SK-N-SH (cell line): ENCODE measurements around the gene KAT8. TPM values are rescaled to one million over a fixed set of nuclear protein-coding genes. Genes with fewer than 3 reads are reported as not detected.

Experiments used
- CTCF ChIA-PET: fragments of 300-600, 350-600 bp; formaldehyde crosslinking; extraction: SDS; loops from one replicate; lab custom pipeline; 2021; lab: Yijun Ruan, JAX
- POLR2A ChIA-PET: fragments of 350-600 bp; sonication (Branson Sonifier 250); formaldehyde crosslinking; extraction: SDS; loops from one replicate; lab custom pipeline; 2020; ENCODE audit warnings: antibody characterized with exemption, inconsistent platforms; lab: Yijun Ruan, JAX
- DNase-seq: peaks from one replicate; pipeline ENCODE4 v3.0.0; 2012
- H2AFZ ChIP-seq: fragments of 200-600 bp; sonication (generic); 2 replicates; pipeline ENCODE4 v1.8.1; 2016; ENCODE audit warnings: antibody characterized with exemption, mild to moderate bottlenecking, low read depth
- H3F3A ChIP-seq: fragments of 200-600 bp; sonication (generic); replicated peaks from 2 replicates; pipeline ENCODE3; 2016; ENCODE audit warnings: antibody characterized with exemption, mild to moderate bottlenecking; ENCODE audit not compliant: insufficient read depth
- H3K27ac ChIP-seq, 2 experiments: fragments of 200-500 bp in 1 of 2; fragments of 200-600 bp in 1 of 2; sonication (Bioruptor generic) in 1 of 2; sonication (generic), shearing (Covaris generic) in 1 of 2; 2 replicates each; pipeline versions ENCODE4 v1.5.1 to v1.6.1; 2014 to 2016; ENCODE audit warnings: low read depth in 2 of 2, inconsistent platforms in 1 of 2, low read length in 1 of 2, mild to moderate bottlenecking in 1 of 2, mixed read lengths in 1 of 2
- H3K27me3 ChIP-seq: fragments of 200-600 bp; sonication (generic), shearing (Covaris generic); 2 replicates; pipeline ENCODE4 v1.6.1; 2016; ENCODE audit warnings: mixed run types; ENCODE audit not compliant: insufficient read depth
- H3K36me3 ChIP-seq, 2 experiments: fragments of 200-500 bp in 1 of 2; fragments of 200-600 bp in 1 of 2; sonication (Bioruptor generic) in 1 of 2; sonication (generic) in 1 of 2; replicated peaks in 1 of 2; 2 replicates each; pipeline versions ENCODE3 to v1.5.1; 2014 to 2016; ENCODE audit warnings: low read length in 1 of 2, mild to moderate bottlenecking in 1 of 2; ENCODE audit not compliant: insufficient read depth in 2 of 2, control insufficient read depth in 1 of 2
- H3K4me1 ChIP-seq, 2 experiments: fragments of 200-500 bp in 1 of 2; fragments of 200-600 bp in 1 of 2; sonication (Bioruptor generic) in 1 of 2; sonication (generic), shearing (Covaris generic) in 1 of 2; 2 replicates each; pipeline versions ENCODE4 v1.5.1 to v1.6.1; 2014 to 2016; ENCODE audit warnings: low read depth in 1 of 2, low read length in 1 of 2, mixed run types in 1 of 2; ENCODE audit not compliant: insufficient read depth in 2 of 2, control insufficient read depth in 1 of 2
- H3K4me2 ChIP-seq: fragments of 200-600 bp; sonication (generic), shearing (Covaris generic); 2 replicates; pipeline ENCODE4 v1.6.1; 2017; ENCODE audit warnings: mixed run types
- H3K4me3 ChIP-seq, 2 experiments: fragments of 200-500 bp in 1 of 2; fragments of 200-600 bp in 1 of 2; sonication (Bioruptor generic) in 1 of 2; sonication (generic), shearing (Covaris generic) in 1 of 2; 2 replicates each; pipeline versions ENCODE4 v1.5.1 to v1.8.1; 2014 to 2016; ENCODE audit warnings: low read depth in 2 of 2, inconsistent platforms in 1 of 2, low read length in 1 of 2, mild to moderate bottlenecking in 1 of 2, mixed read lengths in 1 of 2, moderate library complexity in 1 of 2
- H3K79me2 ChIP-seq: fragments of 200-600 bp; sonication (generic); 2 replicates; pipeline ENCODE4 v1.8.1; 2017; ENCODE audit warnings: mild to moderate bottlenecking; ENCODE audit not compliant: insufficient read depth
- H3K9ac ChIP-seq: fragments of 200-600 bp; sonication (generic); 2 replicates; pipeline ENCODE4 v1.6.1; 2017; ENCODE audit warnings: mixed run types
- H3K9me2 ChIP-seq: fragments of 200-600 bp; sonication (generic); 2 replicates; pipeline ENCODE4 v1.6.1; 2017; ENCODE audit warnings: mixed run types
- H3K9me3 ChIP-seq: fragments of 200-600 bp; sonication (generic); 2 replicates; pipeline ENCODE4 v1.6.1; 2017; ENCODE audit warnings: mixed run types, mild to moderate bottlenecking, moderate library complexity
- H4K20me1 ChIP-seq: fragments of 200-600 bp; sonication (generic); 2 replicates; pipeline ENCODE4 v1.6.1; 2017; ENCODE audit warnings: mild to moderate bottlenecking, mixed run types; ENCODE audit not compliant: insufficient read depth
- ELF1 ChIP-seq: IDR thresholded peaks from 2 replicates; pipeline ENCODE4 v1.4.0; 2012
- EP300 ChIP-seq, 2 experiments: IDR thresholded peaks; 2 replicates each; pipeline versions ENCODE4 v1.4.0 to v1.6.1; 2012; ENCODE audit warnings: borderline replicate concordance in 1 of 2, low read depth in 1 of 2, low read length in 1 of 2
- EZH2phosphoT487 ChIP-seq: fragments of 200-600 bp; sonication (generic); IDR thresholded peaks from 2 replicates; pipeline ENCODE4 v1.6.1; 2017; ENCODE audit warnings: low read depth, mixed run types, mild to moderate bottlenecking, antibody characterized with exemption, moderate library complexity, borderline replicate concordance
- GABPA ChIP-seq: IDR thresholded peaks from 2 replicates; pipeline ENCODE4 v1.4.0; 2012; ENCODE audit warnings: low read depth, mild to moderate bottlenecking
- GATA2 ChIP-seq: sonication (generic); formaldehyde crosslinking; IDR thresholded peaks from 2 replicates; pipeline ENCODE4 v1.5.0; 2020; ENCODE audit warnings: mild to moderate bottlenecking, missing genetic modification reagents
- JUND ChIP-seq: IDR thresholded peaks from 2 replicates; pipeline ENCODE4 v1.4.0; 2012
- MXI1 ChIP-seq: IDR thresholded peaks from 2 replicates; pipeline ENCODE4 v1.6.1; 2012; ENCODE audit warnings: mild to moderate bottlenecking, low read depth, low read length, improper control_type of control experiment
- NRF1 ChIP-seq: IDR thresholded peaks from 2 replicates; pipeline ENCODE4 v1.6.1; 2012; ENCODE audit warnings: low read depth, mild to moderate bottlenecking, low read length
- POLR2AphosphoS5 ChIP-seq: IDR thresholded peaks from 2 replicates; pipeline ENCODE4 v1.6.1; 2012; ENCODE audit warnings: low read depth, low read length
- RAD21 ChIP-seq: IDR thresholded peaks from 2 replicates; pipeline ENCODE4 v1.6.1; 2012; ENCODE audit warnings: mild to moderate bottlenecking, low read length
- RFX5 ChIP-seq: IDR thresholded peaks from 2 replicates; pipeline ENCODE4 v1.6.1; 2012; ENCODE audit warnings: mild to moderate bottlenecking, improper control_type of control experiment, low read length
- RXRA ChIP-seq: IDR thresholded peaks from 2 replicates; pipeline ENCODE4 v1.4.0; 2012; ENCODE audit warnings: low read depth, mild to moderate bottlenecking, borderline replicate concordance
- SIN3A ChIP-seq: IDR thresholded peaks from 2 replicates; pipeline ENCODE4 v1.6.1; 2012; ENCODE audit warnings: low read depth, mild to moderate bottlenecking, low read length, moderate library complexity, borderline replicate concordance
- SMC3 ChIP-seq: IDR thresholded peaks from 2 replicates; pipeline ENCODE4 v1.6.1; 2012; ENCODE audit warnings: low read depth, low read length, improper control_type of control experiment
- TAF1 ChIP-seq: IDR thresholded peaks from 2 replicates; pipeline ENCODE4 v1.6.1; 2012; ENCODE audit warnings: low read depth, mild to moderate bottlenecking, low read length, moderate library complexity, borderline replicate concordance
- TEAD4 ChIP-seq: IDR thresholded peaks from 2 replicates; pipeline ENCODE4 v1.4.0; 2012; ENCODE audit warnings: mild to moderate bottlenecking, borderline replicate concordance; ENCODE audit not compliant: insufficient read depth
- WGBS: methylation state at CpG from one replicate; pipeline ENCODE4 v1.1.6; 2017; ENCODE audit warnings: low lambda C conversion rate; 5-methylcytosine and 5-hydroxymethylcytosine counted together
- polyA plus RNA-seq, 3 experiments: library from polyadenylated mRNA; depleted of rRNA; stranded (reverse); fragments of >200 nt; gene quantifications; 2 replicates each; pipeline ENCODE4 v1.2.3, GENCODE V29; 2012
- TF ChIP-seq, protein P1 (sequence below): IDR thresholded peaks from 2 replicates; pipeline ENCODE4 v1.6.1; 2012; ENCODE audit warnings: mild to moderate bottlenecking, low read depth, low read length, moderate library complexity
- TF ChIP-seq, protein P2 (sequence below): IDR thresholded peaks from 2 replicates; pipeline ENCODE4; 2012
- TF ChIP-seq, protein P3 (sequence below): IDR thresholded peaks from 2 replicates; pipeline ENCODE4 v1.4.0; 2012; ENCODE audit warnings: low read depth, borderline replicate concordance
- TF ChIP-seq, protein P4 (sequence below): IDR thresholded peaks from 2 replicates; pipeline ENCODE4 v1.4.0; 2012; ENCODE audit warnings: low read depth
- TF ChIP-seq, protein P5 (sequence below): IDR thresholded peaks from 2 replicates; pipeline ENCODE4 v1.4.0; 2012; ENCODE audit warnings: low read depth, borderline replicate concordance
- TF ChIP-seq, protein P6 (sequence below): fragments of 200-600 bp; sonication (generic); IDR thresholded peaks from 2 replicates; pipeline ENCODE4 v1.6.1; 2017; ENCODE audit warnings: antibody characterized with exemption, mild to moderate bottlenecking, moderate library complexity

The KAT8 gene
- polyA plus RNA-seq, 1 of the 3 experiments (the other 2 are of a cell fraction): 52.0 TPM

DNA sequence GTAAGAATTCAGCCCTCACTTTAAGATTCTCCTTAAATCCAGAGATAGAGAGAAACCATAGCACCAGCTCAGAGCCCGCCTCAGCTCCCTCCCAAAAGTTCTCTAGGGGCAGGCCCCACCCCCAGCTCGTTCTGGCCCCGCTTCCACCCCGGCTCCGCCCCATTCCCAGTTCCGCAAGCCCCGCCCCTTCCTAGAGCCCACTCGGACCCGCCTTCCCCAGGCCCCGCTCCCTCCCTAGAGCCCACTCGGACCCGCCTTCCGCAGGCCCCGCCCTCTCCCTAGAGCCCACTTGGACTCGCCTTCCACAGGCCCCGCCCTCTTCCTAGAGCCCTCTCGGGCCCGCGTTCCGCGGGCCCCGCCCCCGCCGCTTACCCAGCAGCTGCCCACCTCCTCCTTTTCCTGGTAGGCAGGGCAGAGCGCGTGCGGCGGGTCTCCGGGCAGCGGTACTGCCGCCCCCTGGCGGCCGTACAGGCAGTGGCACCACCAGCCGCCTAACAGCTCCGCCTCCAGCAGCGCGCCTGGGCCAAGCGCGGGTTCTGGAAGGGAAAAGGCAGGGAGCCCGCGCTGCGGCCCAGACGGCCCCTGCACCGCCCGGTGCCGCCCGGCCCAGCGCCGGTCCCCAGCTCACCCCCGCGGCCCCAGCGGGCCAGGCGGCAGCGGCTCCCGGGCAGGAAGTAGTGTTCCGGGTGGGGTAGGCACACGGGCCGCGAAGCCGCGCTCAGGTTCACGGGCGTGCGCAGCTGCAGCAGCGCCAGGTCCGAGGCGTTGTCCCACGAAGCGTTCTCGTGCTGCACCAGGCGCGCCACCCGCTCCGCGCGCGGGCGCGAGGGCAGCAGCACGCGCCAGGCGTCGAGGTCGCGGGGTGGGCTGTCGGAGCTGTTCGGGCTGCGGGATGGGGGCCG lies 24.9 kb downstream of the KAT8 start:
- peak overlapping the region; percentile 46 to 62 for H3K4me3 ChIP-seq
- H3K4me1 ChIP-seq: peaks cover 12 to 22% of the 10 kb centered on the region in 2 experiments; a peak in 2 of 4 replicates
- H3F3A ChIP-seq: peaks cover 10% of the 10 kb centered on the region
- no peaks in the 10 kb centered on the region for H4K20me1 ChIP-seq
- H3K27me3 ChIP-seq: no peaks in the 10 kb centered on the region
- no peaks in the 10 kb centered on the region for H3K36me3 ChIP-seq
- H3K9me2 ChIP-seq: no peaks in the 10 kb centered on the region
- POLR2A ChIA-PET: interaction anchor here (0.7 to 2.7 kb wide), 10 partner anchors 10 to 318 kb away, joined by 3 to 43 read pairs (median 5); partner anchors contain the start of genes ARMC5, FUS, KAT8 and VKORC1
- CTCF ChIA-PET: interaction anchor here (0.7 to 4.6 kb wide), 44 partner anchors 9 to 319 kb away, joined by 3 to 38 read pairs (median 5); partner anchors contain the start of genes ARMC5, BCKDK, FUS and HSD3B7
- no peaks in the 10 kb centered on the region for H3K79me2 ChIP-seq
- H3K9me3 ChIP-seq: no peaks in the 10 kb centered on the region
- H2AFZ ChIP-seq: peak overlapping the region; percentile 95
- under 1% methylated on average over 27 of the region's 89 CpGs for WGBS
- H3K9ac ChIP-seq: peak overlapping the region; percentile 54; the same call in 1 of the 2 replicates
- peak; percentile 100 for DNase-seq
- peak overlapping the region; percentile 69 for H3K4me2 ChIP-seq
- peak overlapping the region; percentile 62 to 78 for H3K27ac ChIP-seq
- TF ChIP-seq, protein P1, sequence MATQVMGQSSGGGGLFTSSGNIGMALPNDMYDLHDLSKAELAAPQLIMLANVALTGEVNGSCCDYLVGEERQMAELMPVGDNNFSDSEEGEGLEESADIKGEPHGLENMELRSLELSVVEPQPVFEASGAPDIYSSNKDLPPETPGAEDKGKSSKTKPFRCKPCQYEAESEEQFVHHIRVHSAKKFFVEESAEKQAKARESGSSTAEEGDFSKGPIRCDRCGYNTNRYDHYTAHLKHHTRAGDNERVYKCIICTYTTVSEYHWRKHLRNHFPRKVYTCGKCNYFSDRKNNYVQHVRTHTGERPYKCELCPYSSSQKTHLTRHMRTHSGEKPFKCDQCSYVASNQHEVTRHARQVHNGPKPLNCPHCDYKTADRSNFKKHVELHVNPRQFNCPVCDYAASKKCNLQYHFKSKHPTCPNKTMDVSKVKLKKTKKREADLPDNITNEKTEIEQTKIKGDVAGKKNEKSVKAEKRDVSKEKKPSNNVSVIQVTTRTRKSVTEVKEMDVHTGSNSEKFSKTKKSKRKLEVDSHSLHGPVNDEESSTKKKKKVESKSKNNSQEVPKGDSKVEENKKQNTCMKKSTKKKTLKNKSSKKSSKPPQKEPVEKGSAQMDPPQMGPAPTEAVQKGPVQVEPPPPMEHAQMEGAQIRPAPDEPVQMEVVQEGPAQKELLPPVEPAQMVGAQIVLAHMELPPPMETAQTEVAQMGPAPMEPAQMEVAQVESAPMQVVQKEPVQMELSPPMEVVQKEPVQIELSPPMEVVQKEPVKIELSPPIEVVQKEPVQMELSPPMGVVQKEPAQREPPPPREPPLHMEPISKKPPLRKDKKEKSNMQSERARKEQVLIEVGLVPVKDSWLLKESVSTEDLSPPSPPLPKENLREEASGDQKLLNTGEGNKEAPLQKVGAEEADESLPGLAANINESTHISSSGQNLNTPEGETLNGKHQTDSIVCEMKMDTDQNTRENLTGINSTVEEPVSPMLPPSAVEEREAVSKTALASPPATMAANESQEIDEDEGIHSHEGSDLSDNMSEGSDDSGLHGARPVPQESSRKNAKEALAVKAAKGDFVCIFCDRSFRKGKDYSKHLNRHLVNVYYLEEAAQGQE: no peak
- TF ChIP-seq, protein P2, sequence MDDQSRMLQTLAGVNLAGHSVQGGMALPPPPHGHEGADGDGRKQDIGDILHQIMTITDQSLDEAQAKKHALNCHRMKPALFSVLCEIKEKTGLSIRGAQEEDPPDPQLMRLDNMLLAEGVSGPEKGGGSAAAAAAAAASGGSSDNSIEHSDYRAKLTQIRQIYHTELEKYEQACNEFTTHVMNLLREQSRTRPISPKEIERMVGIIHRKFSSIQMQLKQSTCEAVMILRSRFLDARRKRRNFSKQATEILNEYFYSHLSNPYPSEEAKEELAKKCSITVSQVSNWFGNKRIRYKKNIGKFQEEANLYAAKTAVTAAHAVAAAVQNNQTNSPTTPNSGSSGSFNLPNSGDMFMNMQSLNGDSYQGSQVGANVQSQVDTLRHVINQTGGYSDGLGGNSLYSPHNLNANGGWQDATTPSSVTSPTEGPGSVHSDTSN: no peak
- TF ChIP-seq, protein P3, sequence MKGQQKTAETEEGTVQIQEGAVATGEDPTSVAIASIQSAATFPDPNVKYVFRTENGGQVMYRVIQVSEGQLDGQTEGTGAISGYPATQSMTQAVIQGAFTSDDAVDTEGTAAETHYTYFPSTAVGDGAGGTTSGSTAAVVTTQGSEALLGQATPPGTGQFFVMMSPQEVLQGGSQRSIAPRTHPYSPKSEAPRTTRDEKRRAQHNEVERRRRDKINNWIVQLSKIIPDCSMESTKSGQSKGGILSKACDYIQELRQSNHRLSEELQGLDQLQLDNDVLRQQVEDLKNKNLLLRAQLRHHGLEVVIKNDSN: no peak
- TF ChIP-seq GATA2 (no peak), NRF1 (peak; percentile 51), JUND (no peak), MXI1 (peak; percentile 89), ELF1 (peak; percentile 39), GABPA (no peak), TAF1 (0 out of 2 replicates have a peak, but pooled peaks have one; percentile 25), RAD21 (peak; percentile 74), RFX5 (no peak), EP300 (IDR thresholded peaks at IDR 0.05; ENCODE audit: borderline replicate concordance in 1 of 2, low read depth in 1 of 2, low read length in 1 of 2) (no peak), POLR2AphosphoS5 (peak; percentile 33), EZH2phosphoT487 (no peak), SIN3A (peak; percentile 67; the same call in 1 of the 2 replicates), TEAD4 (no peak), RXRA (no peak), SMC3 (peak; percentile 76)
- TF ChIP-seq, protein P4, sequence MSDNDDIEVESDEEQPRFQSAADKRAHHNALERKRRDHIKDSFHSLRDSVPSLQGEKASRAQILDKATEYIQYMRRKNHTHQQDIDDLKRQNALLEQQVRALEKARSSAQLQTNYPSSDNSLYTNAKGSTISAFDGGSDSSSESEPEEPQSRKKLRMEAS: peak; percentile 89
- TF ChIP-seq, protein P5, sequence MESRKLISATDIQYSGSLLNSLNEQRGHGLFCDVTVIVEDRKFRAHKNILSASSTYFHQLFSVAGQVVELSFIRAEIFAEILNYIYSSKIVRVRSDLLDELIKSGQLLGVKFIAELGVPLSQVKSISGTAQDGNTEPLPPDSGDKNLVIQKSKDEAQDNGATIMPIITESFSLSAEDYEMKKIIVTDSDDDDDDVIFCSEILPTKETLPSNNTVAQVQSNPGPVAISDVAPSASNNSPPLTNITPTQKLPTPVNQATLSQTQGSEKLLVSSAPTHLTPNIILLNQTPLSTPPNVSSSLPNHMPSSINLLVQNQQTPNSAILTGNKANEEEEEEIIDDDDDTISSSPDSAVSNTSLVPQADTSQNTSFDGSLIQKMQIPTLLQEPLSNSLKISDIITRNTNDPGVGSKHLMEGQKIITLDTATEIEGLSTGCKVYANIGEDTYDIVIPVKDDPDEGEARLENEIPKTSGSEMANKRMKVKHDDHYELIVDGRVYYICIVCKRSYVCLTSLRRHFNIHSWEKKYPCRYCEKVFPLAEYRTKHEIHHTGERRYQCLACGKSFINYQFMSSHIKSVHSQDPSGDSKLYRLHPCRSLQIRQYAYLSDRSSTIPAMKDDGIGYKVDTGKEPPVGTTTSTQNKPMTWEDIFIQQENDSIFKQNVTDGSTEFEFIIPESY: no peak
- TF ChIP-seq, protein P6, sequence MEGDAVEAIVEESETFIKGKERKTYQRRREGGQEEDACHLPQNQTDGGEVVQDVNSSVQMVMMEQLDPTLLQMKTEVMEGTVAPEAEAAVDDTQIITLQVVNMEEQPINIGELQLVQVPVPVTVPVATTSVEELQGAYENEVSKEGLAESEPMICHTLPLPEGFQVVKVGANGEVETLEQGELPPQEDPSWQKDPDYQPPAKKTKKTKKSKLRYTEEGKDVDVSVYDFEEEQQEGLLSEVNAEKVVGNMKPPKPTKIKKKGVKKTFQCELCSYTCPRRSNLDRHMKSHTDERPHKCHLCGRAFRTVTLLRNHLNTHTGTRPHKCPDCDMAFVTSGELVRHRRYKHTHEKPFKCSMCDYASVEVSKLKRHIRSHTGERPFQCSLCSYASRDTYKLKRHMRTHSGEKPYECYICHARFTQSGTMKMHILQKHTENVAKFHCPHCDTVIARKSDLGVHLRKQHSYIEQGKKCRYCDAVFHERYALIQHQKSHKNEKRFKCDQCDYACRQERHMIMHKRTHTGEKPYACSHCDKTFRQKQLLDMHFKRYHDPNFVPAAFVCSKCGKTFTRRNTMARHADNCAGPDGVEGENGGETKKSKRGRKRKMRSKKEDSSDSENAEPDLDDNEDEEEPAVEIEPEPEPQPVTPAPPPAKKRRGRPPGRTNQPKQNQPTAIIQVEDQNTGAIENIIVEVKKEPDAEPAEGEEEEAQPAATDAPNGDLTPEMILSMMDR: peak; percentile 80
